SH-SY5Y (cell line): ENCODE results near the gene LPAR1.

Experiments
- GATA2 ChIP-seq: IDR thresholded peaks from 2 replicates; pipeline ENCODE4 v1.6.1; 2011; ENCODE audit warnings: mild to moderate bottlenecking, low read depth, low read length
- GATA3 ChIP-seq: IDR thresholded peaks from 2 replicates; pipeline ENCODE4 v1.6.1; 2011; ENCODE audit warnings: low read depth, mild to moderate bottlenecking, low read length, moderate library complexity

DNA sequence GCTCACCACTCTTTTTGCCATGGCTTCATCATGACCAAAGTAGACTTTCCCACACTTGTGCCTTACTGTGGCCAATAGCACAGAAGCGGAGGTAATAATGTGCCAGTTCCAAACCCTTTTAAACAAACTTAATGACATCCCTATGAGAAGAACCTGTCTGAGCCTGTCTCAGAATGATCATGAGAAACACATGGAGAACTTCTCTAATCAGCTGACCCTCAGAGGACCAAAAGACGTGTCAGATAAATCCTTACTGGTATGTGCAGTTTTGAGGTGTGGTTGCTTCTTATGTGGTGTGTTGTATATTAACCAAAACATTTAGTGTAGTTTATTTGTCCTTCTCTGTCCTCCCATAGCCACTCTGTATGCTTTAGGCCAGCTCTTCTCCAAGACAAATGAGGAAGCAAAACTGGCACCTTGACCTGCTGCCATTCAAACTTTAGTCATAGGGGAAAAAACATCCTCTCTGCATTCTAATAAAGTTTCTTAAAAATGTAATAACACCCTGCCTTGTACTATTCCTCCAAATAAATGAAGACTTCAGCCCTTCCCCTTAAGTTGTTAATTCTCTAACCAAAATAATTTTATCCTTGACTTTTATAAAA, 200.8 kb downstream of the LPAR1 start:
- TF ChIP-seq GATA2 (no peak), GATA3 (no peak)
